ENCODE measurements around the gene DNAJC18. TPM values are rescaled to one million over a fixed set of nuclear protein-coding genes. Genes with fewer than 3 reads are reported as not detected.

DNAJC18 gene

GRCh38 chr5:139364466-139364865, 74.9 kb downstream of the DNAJC18 start:
- Histone ChIP-seq H3K27me3 (ENCODE audit: insufficient read depth, low read length, poor library complexity) (no peaks in the 10 kb centered on the region), H3K56ac (ENCODE audit: low read length) (no peak overlapping the region), H4K8ac (ENCODE audit: low read depth, low read length) (no peak overlapping the region), H4K5ac (ENCODE audit: low read length) (no peak overlapping the region), H3K23ac (ENCODE audit: low read length) (no peak overlapping the region), H3K18ac (ENCODE audit: low read length) (no peak overlapping the region), H3K9ac (ENCODE audit: low read length) (no peak overlapping the region), H3K4me3 (ENCODE audit: low read length) (no peak overlapping the region), H3K79me2 (ENCODE audit: control insufficient read depth, insufficient read depth, low read length) (peaks cover 11% of the 10 kb centered on the region), H3K27ac (ENCODE audit: low read depth, low read length) (no peak overlapping the region), H3K79me1 (ENCODE audit: low read length) (no peaks in the 10 kb centered on the region), H2BK15ac (replicated peaks; ENCODE audit: low read depth) (no peak overlapping the region), H3K4me2 (ENCODE audit: low read length) (no peak overlapping the region), H3K4ac (ENCODE audit: low read depth, low read length) (no peak overlapping the region), H2BK120ac (ENCODE audit: low read depth, low read length) (no peak overlapping the region), H3K36me3 (ENCODE audit: control insufficient read depth, insufficient read depth, low read length) (peaks cover 3% of the 10 kb centered on the region), H2AK5ac (ENCODE audit: low read length) (no peak overlapping the region), H2BK5ac (ENCODE audit: low read length) (no peak overlapping the region), H3K4me1 (ENCODE audit: control insufficient read depth, low read depth, low read length) (no peaks in the 10 kb centered on the region)
- WGBS (ENCODE audit: extremely low coverage, insufficient coverage, low lambda C conversion rate), result no CpG with 5 or more reads among the region's 2 CpGs
- DNase-seq, result no peak

GRCh38 chr5:139363937-139364336, 75.4 kb downstream of the DNAJC18 start:
- no peak overlapping the region for H3K4ac ChIP-seq (ENCODE audit: low read depth, low read length)
- peak overlapping the region; percentile 28 for H4K8ac ChIP-seq (ENCODE audit: low read depth, low read length)
- H3K27ac ChIP-seq (ENCODE audit: low read depth, low read length), result no peak overlapping the region
- H3K9ac ChIP-seq (ENCODE audit: low read length), result no peak overlapping the region
- no peak for DNase-seq
- H3K4me1 ChIP-seq (ENCODE audit: control insufficient read depth, low read depth, low read length), result no peaks in the 10 kb centered on the region
- no CpG with 5 or more reads among the region's 2 CpGs for WGBS (ENCODE audit: extremely low coverage, insufficient coverage, low lambda C conversion rate)
- H3K18ac ChIP-seq (ENCODE audit: low read length), result no peak overlapping the region
- no peak overlapping the region for H3K4me2 ChIP-seq (ENCODE audit: low read length)
- no peak overlapping the region for H3K23ac ChIP-seq (ENCODE audit: low read length)
- H3K56ac ChIP-seq (ENCODE audit: low read length), result no peak overlapping the region
- H2BK5ac ChIP-seq (ENCODE audit: low read length), result no peak overlapping the region
- H3K79me2 ChIP-seq (ENCODE audit: control insufficient read depth, insufficient read depth, low read length), result peaks cover 16% of the 10 kb centered on the region
- peaks cover 3% of the 10 kb centered on the region for H3K36me3 ChIP-seq (ENCODE audit: control insufficient read depth, insufficient read depth, low read length)
- no peak overlapping the region for H2BK120ac ChIP-seq (ENCODE audit: low read depth, low read length)
- no peak overlapping the region for H4K5ac ChIP-seq (ENCODE audit: low read length)
- no peaks in the 10 kb centered on the region for H3K27me3 ChIP-seq (ENCODE audit: insufficient read depth, low read length, poor library complexity)
- peaks cover under 1% of the 10 kb centered on the region for H3K79me1 ChIP-seq (ENCODE audit: low read length)
- no peak overlapping the region for H3K4me3 ChIP-seq (ENCODE audit: low read length)
- H2AK5ac ChIP-seq (ENCODE audit: low read length), result no peak overlapping the region
- H2BK15ac ChIP-seq (replicated peaks; ENCODE audit: low read depth), result no peak overlapping the region

GRCh38 chr5:139361835-139362429, 77.4 kb downstream of the DNAJC18 start:
- H3K4me3 ChIP-seq (ENCODE audit: low read length), result no peak overlapping the region
- no peak overlapping the region for H3K4ac ChIP-seq (ENCODE audit: low read depth, low read length)
- H3K18ac ChIP-seq (ENCODE audit: low read length), result no peak overlapping the region
- H3K4me2 ChIP-seq (ENCODE audit: low read length), result no peak overlapping the region
- no peak overlapping the region for H3K27ac ChIP-seq (ENCODE audit: low read depth, low read length)
- no peak overlapping the region for H4K5ac ChIP-seq (ENCODE audit: low read length)
- H3K4me1 ChIP-seq (ENCODE audit: control insufficient read depth, low read depth, low read length), result no peaks in the 10 kb centered on the region
- H2BK120ac ChIP-seq (ENCODE audit: low read depth, low read length), result no peak overlapping the region
- H3K36me3 ChIP-seq (ENCODE audit: control insufficient read depth, insufficient read depth, low read length), result peaks cover 3% of the 10 kb centered on the region
- no peak overlapping the region for H2AK5ac ChIP-seq (ENCODE audit: low read length)
- H3K56ac ChIP-seq (ENCODE audit: low read length), result no peak overlapping the region
- no CpG with 5 or more reads among the region's 6 CpGs for WGBS (ENCODE audit: extremely low coverage, insufficient coverage, low lambda C conversion rate)
- no peak overlapping the region for H2BK15ac ChIP-seq (replicated peaks; ENCODE audit: low read depth)
- no peak overlapping the region for H2BK5ac ChIP-seq (ENCODE audit: low read length)
- no peaks in the 10 kb centered on the region for H3K27me3 ChIP-seq (ENCODE audit: insufficient read depth, low read length, poor library complexity)
- H3K79me1 ChIP-seq (ENCODE audit: low read length), result peaks cover 7% of the 10 kb centered on the region
- H3K9ac ChIP-seq (ENCODE audit: low read length), result no peak overlapping the region
- peaks cover 31% of the 10 kb centered on the region for H3K79me2 ChIP-seq (ENCODE audit: control insufficient read depth, insufficient read depth, low read length)
- H3K23ac ChIP-seq (ENCODE audit: low read length), result no peak overlapping the region
- DNase-seq, result no peak
- no peak overlapping the region for H4K8ac ChIP-seq (ENCODE audit: low read depth, low read length)

GRCh38 chr5:139360384-139360783, 78.9 kb downstream of the DNAJC18 start:
- H3K4me3 ChIP-seq (ENCODE audit: low read length), result no peak overlapping the region
- no peak overlapping the region for H3K4me2 ChIP-seq (ENCODE audit: low read length)
- no peak for DNase-seq
- H3K4ac ChIP-seq (ENCODE audit: low read depth, low read length), result no peak overlapping the region
- H2AK5ac ChIP-seq (ENCODE audit: low read length), result no peak overlapping the region
- no peak overlapping the region for H3K56ac ChIP-seq (ENCODE audit: low read length)
- H3K79me1 ChIP-seq (ENCODE audit: low read length), result peaks cover 7% of the 10 kb centered on the region
- no peak overlapping the region for H2BK120ac ChIP-seq (ENCODE audit: low read depth, low read length)
- no peak overlapping the region for H3K23ac ChIP-seq (ENCODE audit: low read length)
- H3K4me1 ChIP-seq (ENCODE audit: control insufficient read depth, low read depth, low read length), result no peaks in the 10 kb centered on the region
- H4K5ac ChIP-seq (ENCODE audit: low read length), result no peak overlapping the region
- WGBS (ENCODE audit: extremely low coverage, insufficient coverage, low lambda C conversion rate), result no CpG with 5 or more reads among the region's 4 CpGs
- H3K27ac ChIP-seq (ENCODE audit: low read depth, low read length), result no peak overlapping the region
- H2BK5ac ChIP-seq (ENCODE audit: low read length), result no peak overlapping the region
- H2BK15ac ChIP-seq (replicated peaks; ENCODE audit: low read depth), result no peak overlapping the region
- peaks cover 42% of the 10 kb centered on the region for H3K79me2 ChIP-seq (ENCODE audit: control insufficient read depth, insufficient read depth, low read length)
- H3K27me3 ChIP-seq (ENCODE audit: insufficient read depth, low read length, poor library complexity), result no peaks in the 10 kb centered on the region
- H3K36me3 ChIP-seq (ENCODE audit: control insufficient read depth, insufficient read depth, low read length), result no peaks in the 10 kb centered on the region
- no peak overlapping the region for H3K9ac ChIP-seq (ENCODE audit: low read length)
- no peak overlapping the region for H3K18ac ChIP-seq (ENCODE audit: low read length)
- no peak overlapping the region for H4K8ac ChIP-seq (ENCODE audit: low read depth, low read length)

Small RNA genes within 50 kb of the gene (small RNA-seq; reads per million reads assigned to genes)
- not detected for gene RNU5B-4P (ENCODE audit: insufficient read depth)
